ENCODE results near the gene GPR108. TPM values are rescaled to one million over a fixed set of nuclear protein-coding genes. Genes with fewer than 3 reads are reported as not detected.

Gene GPR108
- total and polyA plus RNA-seq, 2 of the 13 experiments (the other 11 are each of a cell fraction or from before 2014, with no cell fraction given) = 36.4 to 63.0 TPM

GRCh38 chr19:6760606-6761005 lies 23.2 kb upstream of the GPR108 start (continued):
- TF ChIP-seq SRSF1 (optimal IDR thresholded peaks at IDR 0.05; ENCODE audit: low read depth, low read length) = no peak
- no peak for TF ChIP-seq KMT2B (CRISPR knock-in tag; IDR thresholded peaks at IDR 0.05)

- H2AFZ ChIP-seq (ENCODE audit: low read length) = no peak overlapping the region
- DNase-seq (ENCODE audit: low spot score) (no peak), FAIRE-seq (no peak), ATAC-seq (no peak)
- ChIA-PET POLR2A (interaction anchor here (1.3 to 3.9 kb wide), 3 partner anchors 12 to 34 kb away, joined by 3 to 89 read pairs (median 6); partner anchors contain the start of genes C3, GPR108, SH2D3A and TRIP10), CTCF (ENCODE audit: low intra/inter-chr PET ratio, low total read pairs) (interaction anchor here (3.2 kb wide), 1 partner anchor 16 kb away, joined by 25 read pairs; the partner anchor contains the start of genes GPR108 and TRIP10)
- no peaks in the 10 kb centered on the region for H3K9me3 ChIP-seq (ENCODE audit: low read length)
- BruUV-seq (replicated peaks) = no TSS peak
- H3K4me3 ChIP-seq (replicated peaks in 1 of 3; ENCODE audit: insufficient read depth in 1 of 3, low read depth in 2 of 3, low read length in 3 of 3) = no peak overlapping the region
- H3K27me3 ChIP-seq (ENCODE audit: control insufficient read depth in 1 of 2, insufficient read depth in 2 of 2, low read length in 2 of 2) = no peaks in the 10 kb centered on the region
- H3K4me1 ChIP-seq (ENCODE audit: insufficient read depth, low read length) = peaks cover 24% of the 10 kb centered on the region
- no peak for TF ChIP-seq DNMT1 (CRISPR knock-in tag; IDR thresholded peaks at IDR 0.05)
- TF ChIP-seq MAFF (IDR thresholded peaks at IDR 0.05; ENCODE audit: low read depth, low read length) = no peak
- peak; percentile 69 for TF ChIP-seq ZNF263 (CRISPR knock-in tag; IDR thresholded peaks at IDR 0.05)
- no peak for TF ChIP-seq ZNF577 (CRISPR knock-in tag; IDR thresholded peaks at IDR 0.05; ENCODE audit: borderline replicate concordance, low read depth)
- TF ChIP-seq KDM4B (CRISPR knock-in tag; IDR thresholded peaks at IDR 0.05) = no peak
- no peak for TF ChIP-seq TOE1 (CRISPR knock-in tag; IDR thresholded peaks at IDR 0.05)
- TF ChIP-seq CAMTA2 (CRISPR knock-in tag; IDR thresholded peaks at IDR 0.05; ENCODE audit: borderline replicate concordance) = no peak
- TF ChIP-seq KIAA2018 (CRISPR knock-in tag; IDR thresholded peaks at IDR 0.05; ENCODE audit: borderline replicate concordance) = no peak
- H4K20me1 ChIP-seq (ENCODE audit: insufficient read depth, low read length) = no peaks in the 10 kb centered on the region
- no peak overlapping the region for H3K27ac ChIP-seq (ENCODE audit: extremely low read length, insufficient read depth, low read length)
- H3K79me2 ChIP-seq (ENCODE audit: insufficient read depth, low read length) = no peaks in the 10 kb centered on the region
- H3K4me2 ChIP-seq (ENCODE audit: low read depth, low read length) = no peak overlapping the region
- peaks cover 8 to 9% of the 10 kb centered on the region in 2 experiments for H3K36me3 ChIP-seq (replicated peaks in 1 of 2; ENCODE audit: control insufficient read depth in 1 of 2, insufficient read depth in 2 of 2, low read length in 2 of 2)
- H3K9ac ChIP-seq (ENCODE audit: insufficient read depth, low read depth, low read length) = no peak overlapping the region
- in situ Hi-C loops (cut with HindIII; ENCODE audit: extremely low pct_ligation_motif_present, low pct_unique_long_range_greater_than_20kb) = no loop called here
- WGBS (ENCODE audit: low lambda C conversion rate) = 95% methylated on average over 17 of the region's 23 CpGs
- intact Hi-C loops (cut with micrococcal nuclease; ENCODE audit: unreplicated experiment) = loop anchor here (5.0 kb wide), 1 partner anchor 107 kb away; no protein-coding TSS in a partner anchor
Observed at GRCh38 chr19:6754653-6755463, 17.5 kb upstream of the GPR108 start.
